Measurements from ENCODE around the gene TTLL1.

Gene TTLL1

DNA sequence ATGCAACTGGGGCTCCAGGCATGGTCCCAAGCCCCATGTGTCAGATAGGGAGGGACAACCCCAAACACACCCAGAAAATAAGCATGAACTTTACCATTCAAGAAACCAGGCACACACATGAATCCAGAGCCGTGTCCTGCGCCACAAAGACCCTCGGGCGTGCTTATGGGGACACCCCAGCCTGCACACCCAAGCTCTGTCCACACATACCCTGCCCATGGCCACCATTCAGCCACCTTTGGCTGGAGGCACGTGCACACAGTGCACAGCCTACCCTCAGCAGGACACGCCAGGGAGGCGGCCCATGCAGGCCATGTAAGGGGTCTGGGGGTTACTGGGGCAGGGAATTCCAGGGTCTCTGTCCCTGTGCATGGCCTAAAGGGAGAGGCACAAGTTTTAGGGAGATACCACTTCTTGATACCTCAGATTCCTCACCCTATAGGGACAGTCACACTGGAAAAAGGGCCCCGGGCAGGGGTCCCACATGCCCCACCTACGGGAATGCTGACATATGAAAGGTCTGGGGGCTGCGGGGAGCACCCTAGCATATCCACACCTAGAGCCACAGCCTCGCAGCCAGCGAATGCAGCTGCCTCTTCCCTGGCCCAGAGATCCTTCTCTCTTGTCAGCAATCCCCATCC lies 94.8 kb downstream of the TTLL1 start:
- no peak for TF ChIP-seq CTCF (conservative IDR thresholded peaks at IDR 0.05; ENCODE audit: low read depth, low read length)
- no peaks in the 10 kb centered on the region for H3K27me3 ChIP-seq (ENCODE audit: insufficient read depth, low read depth)
- no peak overlapping the region for H2AFZ ChIP-seq (ENCODE audit: low read depth)
- H3K4me3 ChIP-seq (IDR thresholded peaks at IDR 0.05; ENCODE audit: insufficient read depth, low read depth, low read length) = no peak overlapping the region
- H3K36me3 ChIP-seq (ENCODE audit: insufficient read depth) = no peaks in the 10 kb centered on the region
- H3K9ac ChIP-seq = no peak overlapping the region
- H3K79me2 ChIP-seq (ENCODE audit: insufficient read depth, low read depth) = peaks cover 6% of the 10 kb centered on the region; the same call in 1 of the 2 replicates
- H4K20me1 ChIP-seq (ENCODE audit: insufficient read depth) = no peaks in the 10 kb centered on the region
- no peak overlapping the region for H3K4me2 ChIP-seq
- H3K27ac ChIP-seq = no peak overlapping the region
- no peaks in the 10 kb centered on the region for H3K4me1 ChIP-seq (ENCODE audit: low read depth, poor library complexity, severe bottlenecking)

GRCh38 chr22:42993651-42994275 lies 95.4 kb downstream of the TTLL1 start:
- no peak overlapping the region for H2AFZ ChIP-seq (ENCODE audit: low read depth)
- no peaks in the 10 kb centered on the region for H3K27me3 ChIP-seq (ENCODE audit: insufficient read depth, low read depth)
- H3K79me2 ChIP-seq (ENCODE audit: insufficient read depth, low read depth) = peaks cover 8% of the 10 kb centered on the region; the same call in 1 of the 2 replicates
- H3K4me3 ChIP-seq (IDR thresholded peaks at IDR 0.05; ENCODE audit: insufficient read depth, low read depth, low read length) = no peak overlapping the region
- no peaks in the 10 kb centered on the region for H4K20me1 ChIP-seq (ENCODE audit: insufficient read depth)
- H3K4me2 ChIP-seq = no peak overlapping the region
- no peak for TF ChIP-seq CTCF (conservative IDR thresholded peaks at IDR 0.05; ENCODE audit: low read depth, low read length)
- H3K9ac ChIP-seq = no peak overlapping the region
- no peaks in the 10 kb centered on the region for H3K36me3 ChIP-seq (ENCODE audit: insufficient read depth)
- H3K4me1 ChIP-seq (ENCODE audit: low read depth, poor library complexity, severe bottlenecking) = no peaks in the 10 kb centered on the region
- H3K27ac ChIP-seq = no peak overlapping the region

DNA sequence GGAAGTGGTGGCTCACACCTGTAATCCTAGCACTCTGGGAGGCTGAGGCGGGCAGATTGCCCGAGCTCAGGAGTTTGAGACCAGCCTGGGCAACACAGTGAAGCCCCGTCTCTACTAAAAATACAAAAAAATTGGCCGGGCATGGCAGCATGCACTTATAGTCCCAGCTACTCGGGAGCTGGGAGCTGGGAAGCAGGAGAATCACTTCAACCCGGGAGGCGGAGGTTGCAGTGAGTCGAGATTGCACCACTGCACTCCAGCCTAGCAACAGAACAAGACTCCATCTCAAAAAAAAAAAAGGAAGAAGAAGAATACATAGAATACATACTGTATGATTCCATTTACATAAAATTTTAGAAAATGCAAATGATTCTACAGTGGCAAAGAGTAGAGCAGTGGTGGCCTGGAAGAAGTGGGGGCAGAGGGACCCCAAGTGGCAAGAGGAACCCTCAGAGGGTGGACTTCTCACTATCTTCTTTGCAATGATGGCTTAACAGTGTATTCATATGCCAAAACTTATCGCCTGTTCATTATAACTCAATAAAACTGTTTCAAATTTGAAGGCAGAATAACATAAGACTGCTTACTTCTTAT lies 96.2 kb downstream of the TTLL1 start:
- Histone ChIP-seq H3K4me2 (no peak overlapping the region), H3K27me3 (ENCODE audit: insufficient read depth, low read depth) (no peaks in the 10 kb centered on the region), H3K27ac (no peak overlapping the region), H3K4me3 (IDR thresholded peaks at IDR 0.05; ENCODE audit: insufficient read depth, low read depth, low read length) (no peak overlapping the region), H4K20me1 (ENCODE audit: insufficient read depth) (no peaks in the 10 kb centered on the region), H2AFZ (ENCODE audit: low read depth) (no peak overlapping the region), H3K4me1 (ENCODE audit: low read depth, poor library complexity, severe bottlenecking) (no peaks in the 10 kb centered on the region), H3K9ac (no peak overlapping the region), H3K79me2 (ENCODE audit: insufficient read depth, low read depth) (peaks cover 11% of the 10 kb centered on the region; the same call in 1 of the 2 replicates), H3K36me3 (ENCODE audit: insufficient read depth) (no peaks in the 10 kb centered on the region)
- TF ChIP-seq CTCF (conservative IDR thresholded peaks at IDR 0.05; ENCODE audit: low read depth, low read length) = no peak

DNA sequence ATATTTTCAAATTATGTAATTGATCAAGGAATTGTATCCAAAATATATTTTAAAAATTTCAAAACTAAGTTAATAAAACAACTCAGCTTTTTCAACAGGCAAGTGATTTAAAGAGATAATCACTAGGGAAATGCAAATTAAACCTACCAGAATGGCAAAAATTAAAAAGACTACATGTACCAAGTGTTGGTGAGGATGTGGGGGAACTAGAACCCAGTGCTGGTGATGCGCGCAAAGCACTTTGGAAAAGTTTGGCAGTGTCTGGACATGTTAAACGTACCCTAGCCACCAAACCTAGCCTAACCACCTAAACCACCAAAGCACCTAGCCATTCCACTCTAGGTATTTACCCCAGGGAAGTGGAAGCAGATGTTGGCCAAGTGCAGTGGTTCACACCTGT lies 97.1 kb downstream of the TTLL1 start:
- H3K79me2 ChIP-seq (ENCODE audit: insufficient read depth, low read depth) = peaks cover 11% of the 10 kb centered on the region; the same call in 1 of the 2 replicates
- H3K4me3 ChIP-seq (IDR thresholded peaks at IDR 0.05; ENCODE audit: insufficient read depth, low read depth, low read length) = no peak overlapping the region
- no peaks in the 10 kb centered on the region for H3K4me1 ChIP-seq (ENCODE audit: low read depth, poor library complexity, severe bottlenecking)
- no peak overlapping the region for H3K27ac ChIP-seq
- H4K20me1 ChIP-seq (ENCODE audit: insufficient read depth) = no peaks in the 10 kb centered on the region
- H3K27me3 ChIP-seq (ENCODE audit: insufficient read depth, low read depth) = no peaks in the 10 kb centered on the region
- no peak overlapping the region for H2AFZ ChIP-seq (ENCODE audit: low read depth)
- no peak overlapping the region for H3K9ac ChIP-seq
- TF ChIP-seq CTCF (conservative IDR thresholded peaks at IDR 0.05; ENCODE audit: low read depth, low read length) = no peak
- no peaks in the 10 kb centered on the region for H3K36me3 ChIP-seq (ENCODE audit: insufficient read depth)
- H3K4me2 ChIP-seq = no peak overlapping the region

Data from KMS-11 (cell line).